ENCODE measurements around the gene LGALS1. TPM values are rescaled to one million over a fixed set of nuclear protein-coding genes. Genes with fewer than 3 reads are reported as not detected.

LGALS1 gene
- 9,680 and 12,045 TPM in 2 replicates for polyA plus RNA-seq (2012; rRNA removed)
- 4,725 and 6,471 TPM in 2 replicates for polyA plus RNA-seq (2012; cell fraction: cytosol; rRNA removed)
- 4,064 and 4,989 TPM in 2 replicates for polyA plus RNA-seq (2012; cell fraction: nucleus; rRNA removed)

DNA sequence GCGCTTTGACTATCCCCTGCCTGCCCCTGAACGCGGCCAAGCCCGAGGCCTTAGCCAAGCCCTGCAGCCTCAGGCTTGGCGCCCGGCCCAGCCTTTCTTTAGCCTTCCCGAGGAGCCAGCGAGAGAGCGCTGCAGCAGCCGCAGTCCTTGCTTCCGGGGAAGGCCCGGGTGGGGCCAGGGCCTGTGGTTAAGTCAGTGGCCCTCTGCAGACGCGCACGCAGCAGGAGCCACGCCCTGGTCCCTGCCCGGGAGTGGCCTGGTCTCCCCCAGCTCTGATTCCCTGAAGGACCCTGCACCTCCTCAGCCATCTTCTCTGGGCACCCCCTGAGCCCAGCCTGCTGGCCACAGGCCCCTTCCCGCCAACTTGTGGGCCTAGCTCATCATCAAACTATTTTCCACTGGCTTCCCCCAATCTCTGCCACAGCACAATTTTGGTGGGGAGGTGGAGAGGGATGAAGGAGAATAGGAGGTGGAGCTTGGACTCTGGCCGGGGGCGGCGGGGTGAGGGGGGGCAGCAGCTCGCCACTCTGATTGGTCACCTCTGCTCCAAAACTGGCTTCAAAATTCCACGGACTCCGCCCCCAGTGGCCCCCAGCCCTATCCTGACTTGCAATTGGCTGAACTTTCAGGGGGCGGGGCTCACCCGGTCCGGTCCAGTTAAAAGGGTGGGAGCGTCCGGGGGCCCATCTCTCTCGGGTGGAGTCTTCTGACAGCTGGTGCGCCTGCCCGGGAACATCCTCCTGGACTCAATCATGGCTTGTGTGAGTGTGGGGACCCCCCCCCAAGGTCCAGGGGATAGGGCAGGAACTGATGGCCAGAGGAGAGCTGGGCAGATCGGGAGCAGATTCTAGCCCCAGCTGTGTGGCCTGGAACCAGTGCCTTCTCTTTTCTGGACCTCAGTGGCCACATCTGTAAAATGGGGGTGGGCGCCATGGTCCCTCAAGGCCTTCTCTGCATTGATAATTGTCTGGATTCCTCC is at the start of gene LGALS1:
Gene LGALS1, plus strand, starts transcription at position 686 of the 979 bp plus-strand sequence. Its CDS starts 67 bp downstream, at position 753.
- CTCF ChIA-PET, result interaction anchor here (1.1 to 44.3 kb wide), 8 partner anchors 14 to 415 kb away, joined by 3 to 898 read pairs (median 4); partner anchors contain the start of genes GCAT, PDXP and SH3BP1
- TF ChIP-seq, protein P1, sequence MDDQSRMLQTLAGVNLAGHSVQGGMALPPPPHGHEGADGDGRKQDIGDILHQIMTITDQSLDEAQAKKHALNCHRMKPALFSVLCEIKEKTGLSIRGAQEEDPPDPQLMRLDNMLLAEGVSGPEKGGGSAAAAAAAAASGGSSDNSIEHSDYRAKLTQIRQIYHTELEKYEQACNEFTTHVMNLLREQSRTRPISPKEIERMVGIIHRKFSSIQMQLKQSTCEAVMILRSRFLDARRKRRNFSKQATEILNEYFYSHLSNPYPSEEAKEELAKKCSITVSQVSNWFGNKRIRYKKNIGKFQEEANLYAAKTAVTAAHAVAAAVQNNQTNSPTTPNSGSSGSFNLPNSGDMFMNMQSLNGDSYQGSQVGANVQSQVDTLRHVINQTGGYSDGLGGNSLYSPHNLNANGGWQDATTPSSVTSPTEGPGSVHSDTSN (IDR thresholded peaks at IDR 0.05), result peak; percentile 32
- peak; percentile 25; the same call in 1 of the 2 replicates for TF ChIP-seq MXI1 (IDR thresholded peaks at IDR 0.05; ENCODE audit: low read depth, low read length)
- no peak for TF ChIP-seq GATA2 (CRISPR knock-in tag; IDR thresholded peaks at IDR 0.05)
- TF ChIP-seq FOSL2 (IDR thresholded peaks at IDR 0.05; ENCODE audit: borderline replicate concordance, low read depth), result peak; percentile 21; the same call in 1 of the 2 replicates
- TF ChIP-seq, protein P2, sequence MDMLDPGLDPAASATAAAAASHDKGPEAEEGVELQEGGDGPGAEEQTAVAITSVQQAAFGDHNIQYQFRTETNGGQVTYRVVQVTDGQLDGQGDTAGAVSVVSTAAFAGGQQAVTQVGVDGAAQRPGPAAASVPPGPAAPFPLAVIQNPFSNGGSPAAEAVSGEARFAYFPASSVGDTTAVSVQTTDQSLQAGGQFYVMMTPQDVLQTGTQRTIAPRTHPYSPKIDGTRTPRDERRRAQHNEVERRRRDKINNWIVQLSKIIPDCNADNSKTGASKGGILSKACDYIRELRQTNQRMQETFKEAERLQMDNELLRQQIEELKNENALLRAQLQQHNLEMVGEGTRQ (IDR thresholded peaks at IDR 0.05; ENCODE audit: borderline replicate concordance, low read depth, low read length), result no peak
- TF ChIP-seq FOXJ3 (CRISPR knock-in tag; IDR thresholded peaks at IDR 0.05), result no peak
- TF ChIP-seq MEF2A (IDR thresholded peaks at IDR 0.05; ENCODE audit: borderline replicate concordance, low read depth), result no peak
- TF ChIP-seq, protein P3, sequence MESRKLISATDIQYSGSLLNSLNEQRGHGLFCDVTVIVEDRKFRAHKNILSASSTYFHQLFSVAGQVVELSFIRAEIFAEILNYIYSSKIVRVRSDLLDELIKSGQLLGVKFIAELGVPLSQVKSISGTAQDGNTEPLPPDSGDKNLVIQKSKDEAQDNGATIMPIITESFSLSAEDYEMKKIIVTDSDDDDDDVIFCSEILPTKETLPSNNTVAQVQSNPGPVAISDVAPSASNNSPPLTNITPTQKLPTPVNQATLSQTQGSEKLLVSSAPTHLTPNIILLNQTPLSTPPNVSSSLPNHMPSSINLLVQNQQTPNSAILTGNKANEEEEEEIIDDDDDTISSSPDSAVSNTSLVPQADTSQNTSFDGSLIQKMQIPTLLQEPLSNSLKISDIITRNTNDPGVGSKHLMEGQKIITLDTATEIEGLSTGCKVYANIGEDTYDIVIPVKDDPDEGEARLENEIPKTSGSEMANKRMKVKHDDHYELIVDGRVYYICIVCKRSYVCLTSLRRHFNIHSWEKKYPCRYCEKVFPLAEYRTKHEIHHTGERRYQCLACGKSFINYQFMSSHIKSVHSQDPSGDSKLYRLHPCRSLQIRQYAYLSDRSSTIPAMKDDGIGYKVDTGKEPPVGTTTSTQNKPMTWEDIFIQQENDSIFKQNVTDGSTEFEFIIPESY (IDR thresholded peaks at IDR 0.05; ENCODE audit: borderline replicate concordance, low read depth), result no peak
- TF ChIP-seq, protein P4, sequence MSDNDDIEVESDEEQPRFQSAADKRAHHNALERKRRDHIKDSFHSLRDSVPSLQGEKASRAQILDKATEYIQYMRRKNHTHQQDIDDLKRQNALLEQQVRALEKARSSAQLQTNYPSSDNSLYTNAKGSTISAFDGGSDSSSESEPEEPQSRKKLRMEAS (IDR thresholded peaks at IDR 0.05; ENCODE audit: low read depth), result peak; percentile 74
- peak; percentile 34; the same call in 1 of the 2 replicates for TF ChIP-seq YY1 (IDR thresholded peaks at IDR 0.05; ENCODE audit: low read depth)
- no peak; the same call in 1 of the 2 replicates for TF ChIP-seq RFX5 (IDR thresholded peaks at IDR 0.05; ENCODE audit: low read length)
- TF ChIP-seq, protein P5, sequence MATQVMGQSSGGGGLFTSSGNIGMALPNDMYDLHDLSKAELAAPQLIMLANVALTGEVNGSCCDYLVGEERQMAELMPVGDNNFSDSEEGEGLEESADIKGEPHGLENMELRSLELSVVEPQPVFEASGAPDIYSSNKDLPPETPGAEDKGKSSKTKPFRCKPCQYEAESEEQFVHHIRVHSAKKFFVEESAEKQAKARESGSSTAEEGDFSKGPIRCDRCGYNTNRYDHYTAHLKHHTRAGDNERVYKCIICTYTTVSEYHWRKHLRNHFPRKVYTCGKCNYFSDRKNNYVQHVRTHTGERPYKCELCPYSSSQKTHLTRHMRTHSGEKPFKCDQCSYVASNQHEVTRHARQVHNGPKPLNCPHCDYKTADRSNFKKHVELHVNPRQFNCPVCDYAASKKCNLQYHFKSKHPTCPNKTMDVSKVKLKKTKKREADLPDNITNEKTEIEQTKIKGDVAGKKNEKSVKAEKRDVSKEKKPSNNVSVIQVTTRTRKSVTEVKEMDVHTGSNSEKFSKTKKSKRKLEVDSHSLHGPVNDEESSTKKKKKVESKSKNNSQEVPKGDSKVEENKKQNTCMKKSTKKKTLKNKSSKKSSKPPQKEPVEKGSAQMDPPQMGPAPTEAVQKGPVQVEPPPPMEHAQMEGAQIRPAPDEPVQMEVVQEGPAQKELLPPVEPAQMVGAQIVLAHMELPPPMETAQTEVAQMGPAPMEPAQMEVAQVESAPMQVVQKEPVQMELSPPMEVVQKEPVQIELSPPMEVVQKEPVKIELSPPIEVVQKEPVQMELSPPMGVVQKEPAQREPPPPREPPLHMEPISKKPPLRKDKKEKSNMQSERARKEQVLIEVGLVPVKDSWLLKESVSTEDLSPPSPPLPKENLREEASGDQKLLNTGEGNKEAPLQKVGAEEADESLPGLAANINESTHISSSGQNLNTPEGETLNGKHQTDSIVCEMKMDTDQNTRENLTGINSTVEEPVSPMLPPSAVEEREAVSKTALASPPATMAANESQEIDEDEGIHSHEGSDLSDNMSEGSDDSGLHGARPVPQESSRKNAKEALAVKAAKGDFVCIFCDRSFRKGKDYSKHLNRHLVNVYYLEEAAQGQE (IDR thresholded peaks at IDR 0.05; ENCODE audit: low read depth, low read length), result peak; percentile 8; the same call in 1 of the 2 replicates
- TF ChIP-seq RCOR1 (IDR thresholded peaks at IDR 0.05; ENCODE audit: low read length), result no peak; the same call in 1 of the 2 replicates
- TF ChIP-seq NRF1 (IDR thresholded peaks at IDR 0.05; ENCODE audit: low read depth, low read length), result peak; percentile 42; the same call in 1 of the 2 replicates
- TF ChIP-seq JUND (IDR thresholded peaks at IDR 0.05), result peak; percentile 24
- no peak for TF ChIP-seq SMC3 (IDR thresholded peaks at IDR 0.05; ENCODE audit: low read depth, low read length)
- TF ChIP-seq RXRA (IDR thresholded peaks at IDR 0.05; ENCODE audit: borderline replicate concordance, low read depth), result no peak; the same call in 1 of the 2 replicates
- TF ChIP-seq EZH2phosphoT487 (IDR thresholded peaks at IDR 0.05; ENCODE audit: borderline replicate concordance, low read depth), result no peak
- TF ChIP-seq TEAD4 (IDR thresholded peaks at IDR 0.05; ENCODE audit: borderline replicate concordance, insufficient read depth), result 0 out of 2 replicates have a peak, but pooled peaks have one; percentile 22
- TF ChIP-seq NFIC (IDR thresholded peaks at IDR 0.05; ENCODE audit: borderline replicate concordance), result peak; percentile 72

More for the DNA sequence above, at the start of gene LGALS1:
- Histone ChIP-seq H3K4me2 (peak within 1 kb of the TSS; percentile 98), H3K4me1 (ENCODE audit: control insufficient read depth in 1 of 2, insufficient read depth in 2 of 2, low read depth in 1 of 2, low read length in 1 of 2) (peaks cover 11 to 19% of the 10 kb centered on the region in 2 experiments; a peak in 2 of 4 replicates), H4K20me1 (ENCODE audit: insufficient read depth) (peaks cover 33% of the 10 kb centered on the region), H3K79me2 (ENCODE audit: insufficient read depth) (peaks cover 37% of the 10 kb centered on the region), H3F3A (replicated peaks; ENCODE audit: insufficient read depth) (peaks cover 52% of the 10 kb centered on the region), H3K27me3 (ENCODE audit: insufficient read depth) (no peaks in the 10 kb centered on the region), H3K9me2 (no peaks in the 10 kb centered on the region), H3K9ac (peak within 1 kb of the TSS; percentile 94), H3K36me3 (replicated peaks in 1 of 2; ENCODE audit: control insufficient read depth in 1 of 2, insufficient read depth in 2 of 2, low read length in 1 of 2) (peaks cover 17 to 29% of the 10 kb centered on the region in 2 experiments), H3K9me3 (no peaks in the 10 kb centered on the region), H3K27ac (ENCODE audit: low read depth in 2 of 2, low read length in 1 of 2) (peak within 1 kb of the TSS; percentile 94), H2AFZ (ENCODE audit: low read depth) (no peak within 1 kb of the TSS; the same call in 1 of the 2 replicates), H3K4me3 (ENCODE audit: low read depth in 2 of 2, low read length in 1 of 2) (peak within 1 kb of the TSS; percentile 64 to 92)
- WGBS (ENCODE audit: low lambda C conversion rate), result 2% methylated on average over 17 of the region's 34 CpGs
- POLR2A ChIA-PET, result interaction anchor here (0.8 to 4.5 kb wide), 7 partner anchors 11 to 66 kb away, joined by 3 to 28 read pairs (median 4); partner anchors contain the start of genes GGA1, NOL12 and PDXP
- peak; percentile 84 for DNase-seq
